ENCODE measurements around the gene SACS. TPM values are rescaled to one million over a fixed set of nuclear protein-coding genes. Genes with fewer than 3 reads are reported as not detected.
A peak's percentile ranks its signal among the peaks of the same experiment; 100 is the strongest.

Gene SACS
- total and polyA plus RNA-seq, 2 of the 4 experiments (the other 2 are of a cell fraction), result 14.7 to 121 TPM

- Histone ChIP-seq H3K4me2 (ENCODE audit: low read depth, low read length) (no peak overlapping the region), H2BK15ac (ENCODE audit: low read depth, low read length) (no peak overlapping the region), H3K18ac (ENCODE audit: low read depth, low read length) (no peak overlapping the region), H2BK120ac (ENCODE audit: low read depth, low read length) (peak overlapping the region; percentile 3; the same call in 1 of the 2 replicates), H4K91ac (ENCODE audit: insufficient read depth, low read depth, low read length) (no peak overlapping the region), H2BK20ac (ENCODE audit: low read depth, low read length) (peak overlapping the region; percentile 65; the same call in 1 of the 2 replicates), H3K9ac (ENCODE audit: low read depth, low read length) (no peak overlapping the region), H4K20me1 (ENCODE audit: insufficient read depth, low read length) (no peaks in the 10 kb centered on the region), H2AK5ac (ENCODE audit: low read depth, low read length) (no peak overlapping the region; the same call in 1 of the 2 replicates), H3K27me3 (ENCODE audit: control insufficient read depth, insufficient read depth, low read length) (no peaks in the 10 kb centered on the region), H4K5ac (ENCODE audit: low read depth, low read length) (no peak overlapping the region), H2BK5ac (ENCODE audit: low read depth, low read length, poor library complexity, severe bottlenecking) (peak overlapping the region; percentile 40), H3K56ac (ENCODE audit: extremely low read depth, insufficient read depth, low read length) (no peak overlapping the region), H3K4ac (ENCODE audit: low read depth, low read length) (peak overlapping the region; percentile 52; the same call in 1 of the 2 replicates), H3K23ac (ENCODE audit: low read depth, low read length) (peak overlapping the region; percentile 71; the same call in 1 of the 2 replicates), H3K36me3 (ENCODE audit: control insufficient read depth, insufficient read depth, low read length) (no peaks in the 10 kb centered on the region), H3K14ac (replicated peaks; ENCODE audit: low read depth, low read length) (peak overlapping the region; percentile 83; the same call in 1 of the 2 replicates), H3K79me1 (ENCODE audit: low read depth in 1 of 2, low read length in 2 of 2) (peaks cover 11 to 34% of the 10 kb centered on the region in 2 experiments), H2AK9ac (replicated peaks; ENCODE audit: low read depth, low read length, poor library complexity) (no peak overlapping the region), H3K9me1 (ENCODE audit: insufficient read depth, low read length) (peaks cover 15% of the 10 kb centered on the region), H3K9me3 (ENCODE audit: control insufficient read depth, insufficient read depth, low read length) (no peaks in the 10 kb centered on the region), H4K8ac (ENCODE audit: low read depth in 2 of 2, low read length in 2 of 2) (peak overlapping the region in 1 of 2 experiments; percentile 14; a peak in 1 of 4 replicates), H2AFZ (replicated peaks; ENCODE audit: low read length, poor library complexity) (peak overlapping the region; percentile 35), H3K4me3 (ENCODE audit: insufficient read depth, low read depth, low read length) (no peak overlapping the region), H3K4me1 (ENCODE audit: control insufficient read depth, insufficient read depth, low read length) (peaks cover 11% of the 10 kb centered on the region), H3K27ac (ENCODE audit: insufficient read depth, low read length) (no peak overlapping the region)
- CTCF ChIA-PET, result no interaction called here
- no peak for TF ChIP-seq SMC3 (IDR thresholded peaks at IDR 0.05; ENCODE audit: low read depth, low read length)
- no peak for TF ChIP-seq MXI1 (IDR thresholded peaks at IDR 0.05; ENCODE audit: borderline replicate concordance, low read depth, low read length)
- no peak for TF ChIP-seq MAZ (IDR thresholded peaks at IDR 0.05; ENCODE audit: borderline replicate concordance, low read depth, low read length)
- TF ChIP-seq RCOR1 (IDR thresholded peaks at IDR 0.05; ENCODE audit: insufficient replicate concordance, low read length), result no peak
- no peak for TF ChIP-seq NFE2L2 (IDR thresholded peaks at IDR 0.05; ENCODE audit: low read depth, low read length)
- TF ChIP-seq FOS (IDR thresholded peaks at IDR 0.05; ENCODE audit: low read depth, low read length), result 0 out of 2 replicates have a peak, but pooled peaks have one; percentile 19
- TF ChIP-seq, protein P1, sequence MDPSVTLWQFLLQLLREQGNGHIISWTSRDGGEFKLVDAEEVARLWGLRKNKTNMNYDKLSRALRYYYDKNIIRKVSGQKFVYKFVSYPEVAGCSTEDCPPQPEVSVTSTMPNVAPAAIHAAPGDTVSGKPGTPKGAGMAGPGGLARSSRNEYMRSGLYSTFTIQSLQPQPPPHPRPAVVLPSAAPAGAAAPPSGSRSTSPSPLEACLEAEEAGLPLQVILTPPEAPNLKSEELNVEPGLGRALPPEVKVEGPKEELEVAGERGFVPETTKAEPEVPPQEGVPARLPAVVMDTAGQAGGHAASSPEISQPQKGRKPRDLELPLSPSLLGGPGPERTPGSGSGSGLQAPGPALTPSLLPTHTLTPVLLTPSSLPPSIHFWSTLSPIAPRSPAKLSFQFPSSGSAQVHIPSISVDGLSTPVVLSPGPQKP (IDR thresholded peaks at IDR 0.05; ENCODE audit: borderline replicate concordance, low read depth, low read length), result no peak
- no peak for TF ChIP-seq RAD21 (IDR thresholded peaks at IDR 0.05; ENCODE audit: low read length)
- no peak for TF ChIP-seq CHD1 (IDR thresholded peaks at IDR 0.05; ENCODE audit: low read depth, low read length)
- peak; percentile 55; the same call in 1 of the 2 replicates for TF ChIP-seq BHLHE40 (IDR thresholded peaks at IDR 0.05; ENCODE audit: low read depth, low read length)
- no TSS peak for BruUV-seq (replicated peaks)
- POLR2A ChIA-PET (ENCODE audit: unreplicated experiment), result no interaction called here
- ATAC-seq (ENCODE audit: low read depth), result no peak
- in situ Hi-C loops (cut with MboI; ENCODE audit: low sequenced_read_pairs) (no loop called here), dilution Hi-C loops (cut with HindIII; ENCODE audit: low sequenced_read_pairs, unreplicated experiment) (no loop called here), intact Hi-C loops (cut with micrococcal nuclease) (no loop called here)
- DNase-seq, result peak; percentile 90
- no CpG with 5 or more reads among the region's 4 CpGs for WGBS, 2 experiments (ENCODE audit: extremely low coverage in 2 of 2, insufficient read length in 1 of 2)
Observed at GRCh38 chr13:23384111-23384510, 49.4 kb downstream of the SACS start.

Measured in IMR-90 (cell line).